ENCODE results near the gene CFAP206.

- TF ChIP-seq CTCF (IDR thresholded peaks at IDR 0.05) = no peak
- no peak for TF ChIP-seq POLR2A (IDR thresholded peaks at IDR 0.05)
Observed at GRCh38 chr6:87408721-87409155, 966 bp downstream of the CFAP206 start.

Data from gastroesophageal sphincter (tissue), 3 donors.